Activated T-cell treated with anti-CD3 and anti-CD28 coated beads, Interleukin-2, amount 50 U/mL, for 72 hours (primary cell): ENCODE results near the gene SYNE4. TPM values are rescaled to one million over a fixed set of nuclear protein-coding genes. Genes with fewer than 3 reads are reported as not detected.

Source experiments
- ATAC-seq, 2 donors: fragments of 150-1000 bp; cut with Tn5 transposase; replicated peaks in 1 of 2; 2 replicates each; pipeline ENCODE4 v1.10.0; 2021; ENCODE audit warnings: moderate library complexity in 2 of 2, mild to moderate bottlenecking in 1 of 2
- DNase-seq, 2 donors: peaks; one replicate each; pipeline ENCODE4 v3.0.0; 2021 to 2022; ENCODE audit warnings: mixed read lengths in 1 of 2
- H3K27ac Mint-ChIP-seq: one replicate; pipeline ENCODE4 v1.8.0; 2022; ENCODE audit warnings: mild to moderate bottlenecking, moderate library complexity, mixed read lengths
- H3K27me3 Mint-ChIP-seq: one replicate; pipeline ENCODE4 v1.8.0; 2022; ENCODE audit warnings: low read depth, mixed read lengths
- H3K36me3 Mint-ChIP-seq, 2 donors: one replicate each; pipeline ENCODE4 v1.8.0; 2022; ENCODE audit warnings: mixed read lengths in 2 of 2, mild to moderate bottlenecking in 1 of 2; ENCODE audit not compliant: insufficient read depth in 2 of 2
- H3K4me1 Mint-ChIP-seq: one replicate; pipeline ENCODE4 v1.8.0; 2022; ENCODE audit warnings: low read depth, mixed read lengths
- H3K4me3 Mint-ChIP-seq, 2 donors: one replicate each; pipeline ENCODE4 v1.8.0; 2022; ENCODE audit warnings: mild to moderate bottlenecking in 2 of 2, mixed read lengths in 2 of 2, moderate library complexity in 2 of 2
- H3K9me3 Mint-ChIP-seq, 2 donors: one replicate each; pipeline ENCODE4 v1.8.0; 2022; ENCODE audit warnings: mixed read lengths in 2 of 2
- total RNA-seq, 2 donors: library from RNA; stranded (reverse); gene quantifications; one replicate each; pipeline ENCODE4 v1.2.3, GENCODE V29; 2022

The SYNE4 gene
- total RNA-seq, 2 donors from 2014 or later: 3.3 to 4.8 TPM

- no peaks in the 10 kb centered on the region for H3K9me3 Mint-ChIP-seq
These were observed 4.8 kb upstream of the SYNE4 start for GRCh38 chr19:36013280-36014011.

GRCh38 chr19:36010402-36010801, 1.8 kb upstream of the SYNE4 start:
- H3K9me3 Mint-ChIP-seq: no peaks in the 10 kb centered on the region

More at GRCh38 chr19:36013280-36014011, 4.8 kb upstream of the SYNE4 start:
- H3K4me1 Mint-ChIP-seq: peaks cover 52% of the 10 kb centered on the region
- no peak for ATAC-seq
- H3K4me3 Mint-ChIP-seq: peak overlapping the region; percentile 95 to 99
- peak overlapping the region; percentile 95 for H3K27ac Mint-ChIP-seq
- DNase-seq: peak in 1 of 2 donors; percentile 10
- no peaks in the 10 kb centered on the region for H3K27me3 Mint-ChIP-seq
- H3K36me3 Mint-ChIP-seq: peaks cover 4 to 6% of the 10 kb centered on the region in 2 donors

GRCh38 chr19:36009633-36010379, 1.2 kb upstream of the SYNE4 start:
- peaks cover 3 to 6% of the 10 kb centered on the region in 2 donors for H3K36me3 Mint-ChIP-seq
- no peaks in the 10 kb centered on the region for H3K27me3 Mint-ChIP-seq
- no peak overlapping the region for H3K27ac Mint-ChIP-seq
- peaks cover 42% of the 10 kb centered on the region for H3K4me1 Mint-ChIP-seq
- H3K4me3 Mint-ChIP-seq: peak overlapping the region; percentile 40 to 62
- no peaks in the 10 kb centered on the region for H3K9me3 Mint-ChIP-seq
- DNase-seq (no peak), ATAC-seq (no peak)

More at GRCh38 chr19:36010402-36010801, 1.8 kb upstream of the SYNE4 start:
- no peak overlapping the region for H3K27ac Mint-ChIP-seq
- no peak for ATAC-seq
- H3K36me3 Mint-ChIP-seq: peaks cover 3 to 6% of the 10 kb centered on the region in 2 donors
- H3K27me3 Mint-ChIP-seq: no peaks in the 10 kb centered on the region
- no peak overlapping the region for H3K4me3 Mint-ChIP-seq
- H3K4me1 Mint-ChIP-seq: peaks cover 48% of the 10 kb centered on the region
- no peak for DNase-seq

GRCh38 chr19:36009220-36009619, 607 bp upstream of the SYNE4 start:
- Mint-ChIP-seq H3K27me3 (no peaks in the 10 kb centered on the region), H3K4me3 (peak overlapping the region; percentile 40 to 62)

GRCh38 chr19:36006955-36007354, 1.7 kb downstream of the SYNE4 start:
- DNase-seq: no peak
- H3K4me3 Mint-ChIP-seq: no peak overlapping the region
- H3K4me1 Mint-ChIP-seq: peaks cover 19% of the 10 kb centered on the region
- ATAC-seq: no peak
- no peaks in the 10 kb centered on the region for H3K9me3 Mint-ChIP-seq
- H3K27ac Mint-ChIP-seq: no peak overlapping the region
- H3K27me3 Mint-ChIP-seq: no peaks in the 10 kb centered on the region
- H3K36me3 Mint-ChIP-seq: peaks cover 0 to 3% of the 10 kb centered on the region in 2 donors

More at GRCh38 chr19:36009220-36009619, 607 bp upstream of the SYNE4 start:
- H3K27ac Mint-ChIP-seq: no peak overlapping the region
- H3K9me3 Mint-ChIP-seq: no peaks in the 10 kb centered on the region
- ATAC-seq (peak; percentile 24 to 46), DNase-seq (peak; percentile 73 to 74)
- peaks cover 1 to 3% of the 10 kb centered on the region in 2 donors for H3K36me3 Mint-ChIP-seq
- peaks cover 36% of the 10 kb centered on the region for H3K4me1 Mint-ChIP-seq

GRCh38 chr19:36003284-36003683, 5.3 kb downstream of the SYNE4 start:
- DNase-seq (no peak), ATAC-seq (no peak)
- H3K27me3 Mint-ChIP-seq: no peaks in the 10 kb centered on the region
- no peaks in the 10 kb centered on the region for H3K9me3 Mint-ChIP-seq
- H3K27ac Mint-ChIP-seq: no peak overlapping the region
- no peak overlapping the region for H3K4me3 Mint-ChIP-seq
- H3K36me3 Mint-ChIP-seq: peaks cover 0 to 1% of the 10 kb centered on the region in 2 donors
- H3K4me1 Mint-ChIP-seq: peaks cover 16% of the 10 kb centered on the region

- Mint-ChIP-seq H3K9me3 (no peaks in the 10 kb centered on the region), H3K27ac (no peak overlapping the region), H3K27me3 (no peaks in the 10 kb centered on the region), H3K4me3 (no peak overlapping the region), H3K4me1 (peaks cover 28% of the 10 kb centered on the region), H3K36me3 (peaks cover 0 to 3% of the 10 kb centered on the region in 2 donors)
- DNase-seq: no peak
- ATAC-seq: no peak
These were observed 7.0 kb downstream of the SYNE4 start for GRCh38 chr19:36001605-36002004.

GRCh38 chr19:35996777-35997176, 11.8 kb downstream of the SYNE4 start:
- peaks cover 0 to 6% of the 10 kb centered on the region in 2 donors for H3K36me3 Mint-ChIP-seq
- peak overlapping the region; percentile 87 for H3K27ac Mint-ChIP-seq
- H3K4me1 Mint-ChIP-seq: peaks cover 46% of the 10 kb centered on the region
- no peaks in the 10 kb centered on the region for H3K9me3 Mint-ChIP-seq
- ATAC-seq (no peak), DNase-seq (no peak)
- no peaks in the 10 kb centered on the region for H3K27me3 Mint-ChIP-seq
- H3K4me3 Mint-ChIP-seq: peak overlapping the region; percentile 92 to 99

- peak; percentile 91 for ATAC-seq
- Mint-ChIP-seq H3K27ac (peak within 1 kb of the TSS; percentile 96), H3K4me1 (peaks cover 46% of the 10 kb centered on the region), H3K9me3 (no peaks in the 10 kb centered on the region), H3K4me3 (peak within 1 kb of the TSS; percentile 92 to 99), H3K27me3 (no peaks in the 10 kb centered on the region), H3K36me3 (peaks cover 0 to 6% of the 10 kb centered on the region in 2 donors)
- DNase-seq: peak; percentile 96 to 97
These were observed 13.3 kb downstream of the SYNE4 start, which contains the start of gene SDHAF1 for GRCh38 chr19:35995048-35995993. Gene SDHAF1 (plus strand): TSS chr19:35995188. CDS start chr19:35995275, 87 bp downstream.

GRCh38 chr19:35993923-35994598, 14.6 kb downstream of the SYNE4 start:
- Mint-ChIP-seq H3K27me3 (no peaks in the 10 kb centered on the region), H3K4me1 (peaks cover 36% of the 10 kb centered on the region), H3K27ac (no peak overlapping the region), H3K36me3 (peaks cover 0 to 6% of the 10 kb centered on the region in 2 donors), H3K9me3 (no peaks in the 10 kb centered on the region), H3K4me3 (peak overlapping the region; percentile 77 to 79)
- ATAC-seq (no peak), DNase-seq (peak; percentile 14 to 27)

GRCh38 chr19:35992907-35993765, 15.5 kb downstream of the SYNE4 start:
- DNase-seq: no peak
- H3K9me3 Mint-ChIP-seq: peaks cover 0 to 1% of the 10 kb centered on the region in 2 donors
- H3K27ac Mint-ChIP-seq: no peak overlapping the region
- H3K27me3 Mint-ChIP-seq: peaks cover 1% of the 10 kb centered on the region
- H3K4me1 Mint-ChIP-seq: peaks cover 33% of the 10 kb centered on the region
- no peak for ATAC-seq
- H3K36me3 Mint-ChIP-seq: peaks cover 0 to 6% of the 10 kb centered on the region in 2 donors
- no peak overlapping the region for H3K4me3 Mint-ChIP-seq
